ENCODE data around the gene MAGEF1.

GRCh38 chr3:184738506-184738890, 26.6 kb upstream of the MAGEF1 start:
- TF ChIP-seq CTCF (IDR thresholded peaks at IDR 0.05) = no peak
- no peak for TF ChIP-seq POLR2A (IDR thresholded peaks at IDR 0.05)
- no peak for TF ChIP-seq EP300 (IDR thresholded peaks at IDR 0.05; ENCODE audit: low read depth)

Data from transverse colon (tissue), 3 donors.